ENCODE measurements around the gene FBXL14.

- TF ChIP-seq E2F6 (IDR thresholded peaks at IDR 0.05; ENCODE audit: borderline replicate concordance in 1 of 2, extremely low read depth in 1 of 2, insufficient read depth in 1 of 2, insufficient read length in 1 of 2, low read depth in 1 of 2, low read length in 1 of 2, poor library complexity in 1 of 2, severe bottlenecking in 1 of 2) (no peak), TBP (optimal IDR thresholded peaks at IDR 0.05; ENCODE audit: low read depth, low read length) (no peak), EGR1 (conservative IDR thresholded peaks at IDR 0.05) (no peak), ELK1 (CRISPR knock-in tag; IDR thresholded peaks at IDR 0.05) (no peak), EZH2 (IDR thresholded peaks at IDR 0.05; ENCODE audit: borderline replicate concordance, low read depth, low read length) (no peak), BHLHE40 (IDR thresholded peaks at IDR 0.05; ENCODE audit: low read length) (no peak), MAFF (IDR thresholded peaks at IDR 0.05; ENCODE audit: low read length) (no peak), ZNF124 (CRISPR knock-in tag; IDR thresholded peaks at IDR 0.05) (no peak), BCLAF1 (IDR thresholded peaks at IDR 0.05; ENCODE audit: borderline replicate concordance in 1 of 2, control insufficient read depth in 1 of 2, low read depth in 2 of 2, low read length in 1 of 2) (no peak), TAF1 (IDR thresholded peaks at IDR 0.05; ENCODE audit: control insufficient read depth, extremely low read depth, insufficient read depth, low read length, severe bottlenecking) (no peak), ZNF444 (CRISPR knock-in tag; IDR thresholded peaks at IDR 0.05) (no peak), NR1H2 (CRISPR knock-in tag; IDR thresholded peaks at IDR 0.05) (no peak), MAX (CRISPR knock-in tag; IDR thresholded peaks at IDR 0.05) (no peak)
These were observed 5.8 kb downstream of the FBXL14 start for GRCh38 chr12:1588575-1588947.
